ENCODE data around the gene OBP2B.
A peak's percentile ranks its signal among the peaks of the same experiment; 100 is the strongest.

Gene OBP2B

GRCh38 chr9:133169102-133169501, 39.9 kb downstream of the OBP2B start:
- DNase-seq, result no peak

GRCh38 chr9:133168432-133168831, 40.6 kb downstream of the OBP2B start:
- no peak for DNase-seq

- no peak for DNase-seq
Measured at GRCh38 chr9:133167769-133168168, 41.3 kb downstream of the OBP2B start.

GRCh38 chr9:133167096-133167730, 41.8 kb downstream of the OBP2B start:
- no peak for DNase-seq

- no peak for DNase-seq
Measured at GRCh38 chr9:133166392-133166791, 42.7 kb downstream of the OBP2B start.

GRCh38 chr9:133165452-133165730, 43.7 kb downstream of the OBP2B start:
- no peak for DNase-seq

GRCh38 chr9:133164191-133164590, 44.9 kb downstream of the OBP2B start:
- DNase-seq, result no peak

GRCh38 chr9:133163504-133164172, 45.4 kb downstream of the OBP2B start, which contains the start of gene GBGT1:
Gene GBGT1 (minus strand): TSS chr9:133163914. CDS start chr9:133162412, 1,502 bp downstream.
- DNase-seq, result peak in 13 of 56 donors; percentile 21 to 67 (median 28)

- DNase-seq, result no peak
Measured at GRCh38 chr9:133162861-133163503, 46.1 kb downstream of the OBP2B start.

- no peak for DNase-seq
Measured at GRCh38 chr9:133161547-133161950, 47.5 kb downstream of the OBP2B start.

- DNase-seq, result peak in 14 of 56 donors; percentile 12 to 51 (median 28)
Measured at GRCh38 chr9:133160742-133161546, 48.1 kb downstream of the OBP2B start.

- no peak for DNase-seq
Measured at GRCh38 chr9:133158695-133159094, 50.4 kb downstream of the OBP2B start.
